GM08714 (cell line): Measurements from ENCODE around the gene ATG13.

Source experiments
- H3K4me3 ChIP-seq: fragments of 200-500 bp; sonication (Bioruptor generic); 2 replicates; pipeline ENCODE4 v1.5.1; 2014; ENCODE audit warnings: mild to moderate bottlenecking, low read length, inconsistent platforms
- ZNF274 ChIP-seq: IDR thresholded peaks from 2 replicates; pipeline ENCODE4 v1.6.1; 2012; ENCODE audit warnings: mild to moderate bottlenecking, low read depth, low read length

Gene ATG13

GRCh38 chr11:46682773-46683752 lies 65.7 kb downstream of the ATG13 start:
- H3K4me3 ChIP-seq, result no peak overlapping the region
- TF ChIP-seq ZNF274, result no peak

GRCh38 chr11:46684367-46684766 lies 67.0 kb downstream of the ATG13 start:
- H3K4me3 ChIP-seq, result no peak overlapping the region
- TF ChIP-seq ZNF274, result no peak

GRCh38 chr11:46686886-46687795 lies 69.8 kb downstream of the ATG13 start:
- H3K4me3 ChIP-seq, result no peak overlapping the region
- no peak for TF ChIP-seq ZNF274

- no peak overlapping the region for H3K4me3 ChIP-seq
- no peak for TF ChIP-seq ZNF274
These were observed 73.3 kb downstream of the ATG13 start for GRCh38 chr11:46690702-46691101.

GRCh38 chr11:46692450-46692849 lies 75.1 kb downstream of the ATG13 start:
- no peak overlapping the region for H3K4me3 ChIP-seq
- TF ChIP-seq ZNF274, result no peak

GRCh38 chr11:46693597-46694012 lies 76.3 kb downstream of the ATG13 start:
- H3K4me3 ChIP-seq, result no peak overlapping the region
- TF ChIP-seq ZNF274, result no peak

- no peak for TF ChIP-seq ZNF274
- no peak overlapping the region for H3K4me3 ChIP-seq
These were observed 76.7 kb downstream of the ATG13 start for GRCh38 chr11:46694072-46694471.

- TF ChIP-seq ZNF274, result no peak
These were observed 77.3 kb downstream of the ATG13 start for GRCh38 chr11:46694607-46695006.

GRCh38 chr11:46695345-46696211 lies 78.2 kb downstream of the ATG13 start:
- TF ChIP-seq ZNF274, result no peak

More at GRCh38 chr11:46694607-46695006, 77.3 kb downstream of the ATG13 start:
- no peak overlapping the region for H3K4me3 ChIP-seq

GRCh38 chr11:46696212-46696558 lies 78.8 kb downstream of the ATG13 start:
- H3K4me3 ChIP-seq, result no peak overlapping the region
- no peak for TF ChIP-seq ZNF274

More at GRCh38 chr11:46695345-46696211, 78.2 kb downstream of the ATG13 start:
- no peak overlapping the region for H3K4me3 ChIP-seq

GRCh38 chr11:46697303-46697702 lies 80.0 kb downstream of the ATG13 start:
- TF ChIP-seq ZNF274, result no peak

GRCh38 chr11:46697723-46698122 lies 80.4 kb downstream of the ATG13 start:
- TF ChIP-seq ZNF274, result no peak
- H3K4me3 ChIP-seq, result no peak overlapping the region

More at GRCh38 chr11:46697303-46697702, 80.0 kb downstream of the ATG13 start:
- H3K4me3 ChIP-seq, result no peak overlapping the region

- TF ChIP-seq ZNF274, result no peak
- H3K4me3 ChIP-seq, result no peak overlapping the region
These were observed 81.2 kb downstream of the ATG13 start for GRCh38 chr11:46698597-46698996.
